Epidermal melanocyte (primary cell): ENCODE data around the gene CCL8.
A peak's percentile ranks its signal among the peaks of the same experiment; 100 is the strongest.

Experiments
- DNase-seq: peaks from one replicate; pipeline ENCODE4 v3.0.0; 2011; ENCODE audit warnings: low spot score; ENCODE audit not compliant: insufficient read length

Gene CCL8

GRCh38 chr17:34319039-34319483 is at the start of gene CCL8:
CCL8 (plus strand) TSS chr17:34319435; CDS start chr17:34319502, 67 bp downstream.
- no peak for DNase-seq

GRCh38 chr17:34269969-34270368 is 49.3 kb upstream of the CCL8 start, which contains the start of gene CCL7:
CCL7 (plus strand) TSS chr17:34270221; CDS start chr17:34270291, 70 bp downstream.
- DNase-seq = no peak

- DNase-seq = peak; percentile 36
Observed at GRCh38 chr17:34275881-34276280, 43.4 kb upstream of the CCL8 start.

- no peak for DNase-seq
Observed at GRCh38 chr17:34276826-34277225, 42.4 kb upstream of the CCL8 start.

DNA sequence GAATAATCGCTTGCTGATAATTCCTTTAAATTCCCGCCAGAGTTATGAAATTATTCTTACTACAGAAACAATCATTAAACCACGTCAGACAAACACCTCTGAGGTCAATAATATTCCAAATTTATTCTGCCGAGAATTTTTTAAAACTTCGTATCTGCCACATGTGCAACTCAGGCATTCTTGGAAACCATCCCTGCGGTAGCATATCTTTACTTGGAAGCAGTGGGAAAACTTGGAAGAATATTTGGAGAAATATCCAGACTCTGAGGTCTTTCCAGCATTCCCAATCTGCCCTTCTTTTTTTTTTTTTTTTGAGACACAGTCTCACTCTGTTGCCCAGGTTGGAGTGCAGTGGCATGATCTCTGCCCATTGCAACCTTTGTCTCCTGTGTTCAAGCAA is 35.7 kb upstream of the CCL8 start:
- DNase-seq = no peak

- DNase-seq = no peak
Observed at GRCh38 chr17:34285286-34285792, 33.9 kb upstream of the CCL8 start, which contains the start of gene CCL11. CCL11 (plus strand) TSS chr17:34285742; CDS start chr17:34285809, 67 bp downstream.

DNA sequence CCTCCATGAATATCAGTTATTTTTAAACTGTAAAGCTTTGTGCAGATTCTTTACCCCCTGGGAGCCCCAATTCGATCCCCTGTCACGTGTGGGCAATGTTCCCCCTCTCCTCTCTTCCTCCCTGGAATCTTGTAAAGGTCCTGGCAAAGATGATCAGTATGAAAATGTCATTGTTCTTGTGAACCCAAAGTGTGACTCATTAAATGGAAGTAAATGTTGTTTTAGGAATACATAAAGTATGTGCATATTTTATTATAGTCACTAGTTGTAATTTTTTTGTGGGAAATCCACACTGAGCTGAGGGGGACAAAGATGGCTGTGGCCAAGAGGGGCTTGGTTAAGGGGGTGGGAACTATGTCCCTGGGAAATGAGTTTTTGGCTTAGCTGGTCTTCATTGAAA is 31.4 kb upstream of the CCL8 start:
- no peak for DNase-seq

DNA sequence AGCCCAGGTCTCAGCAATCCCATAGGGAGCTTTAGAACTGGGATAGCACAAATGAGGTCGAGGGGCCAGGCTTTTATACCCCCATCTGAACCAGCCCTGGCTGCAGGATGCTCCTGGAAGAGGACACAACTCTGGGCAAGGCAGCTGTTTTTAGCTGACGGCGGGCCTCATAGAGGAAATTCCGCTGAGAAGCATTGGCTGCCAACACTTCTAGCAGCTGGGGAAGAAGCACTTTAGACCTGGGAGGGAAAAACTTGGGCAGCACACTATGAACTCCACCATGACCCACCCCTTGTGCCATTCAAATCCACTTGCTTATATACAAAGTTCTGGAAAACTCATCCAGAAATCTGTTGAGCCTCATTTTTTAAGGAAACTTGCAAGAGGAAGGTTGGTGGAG is 28.6 kb upstream of the CCL8 start:
- DNase-seq = no peak

DNA sequence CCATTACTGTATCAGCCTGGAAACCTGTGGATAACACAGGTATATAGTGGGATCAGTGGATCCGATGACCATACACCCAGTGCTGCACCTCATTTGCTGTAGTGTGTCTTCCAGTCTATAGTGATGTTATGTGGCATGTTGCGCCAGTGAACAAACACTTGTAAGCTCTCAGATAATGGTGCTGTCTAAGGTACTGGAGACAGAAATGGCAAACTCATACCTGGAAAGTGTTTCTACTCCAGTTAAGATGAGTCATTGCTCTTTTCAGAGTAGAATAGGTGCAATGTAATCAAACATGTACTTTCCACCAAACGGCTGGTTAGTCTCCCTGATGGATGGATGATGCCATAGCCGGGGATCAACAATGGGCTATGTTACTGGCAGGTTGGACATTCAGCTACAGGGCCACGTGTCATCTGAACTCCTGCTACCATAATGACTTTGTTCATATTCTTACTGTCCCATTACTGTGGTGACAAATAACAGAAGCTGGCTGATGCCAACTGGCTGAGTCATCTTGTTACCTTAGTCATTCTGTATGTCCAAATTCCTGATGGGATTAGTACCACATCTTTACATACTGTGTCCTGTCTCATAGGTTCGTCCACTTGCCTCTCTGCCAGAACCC is 27.4 kb upstream of the CCL8 start:
- no peak for DNase-seq

- no peak for DNase-seq
Observed at GRCh38 chr17:34299027-34299426, 20.2 kb upstream of the CCL8 start.

DNA sequence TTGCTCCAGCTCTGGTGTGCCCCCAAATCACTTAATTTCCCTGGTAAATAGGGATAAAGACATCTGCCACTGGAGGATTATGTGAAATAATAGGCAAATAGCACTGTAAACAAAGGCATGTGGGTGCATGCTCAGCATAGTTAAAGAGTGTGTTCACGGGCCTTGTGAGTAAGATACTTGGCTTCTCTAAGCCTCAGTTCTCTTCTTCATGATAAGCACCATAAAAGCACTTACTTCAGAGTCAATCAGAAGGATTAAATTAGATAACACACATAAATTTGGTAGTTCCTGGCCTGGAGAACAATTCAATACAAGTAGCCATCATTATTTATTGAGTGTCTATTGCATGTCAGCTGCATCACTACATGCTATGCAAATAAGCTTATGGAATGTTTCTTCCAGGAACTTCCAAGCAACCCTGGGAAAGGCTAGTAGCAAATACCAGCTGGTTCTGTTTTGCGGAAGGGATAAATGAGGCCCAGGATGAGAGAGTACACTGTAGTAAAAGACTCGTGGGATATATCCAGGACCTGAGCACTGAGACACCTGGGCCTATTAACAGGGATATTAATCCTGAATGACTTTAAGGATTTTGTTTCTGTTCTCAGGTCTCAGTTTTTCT is 19.2 kb upstream of the CCL8 start:
- DNase-seq = no peak

DNA sequence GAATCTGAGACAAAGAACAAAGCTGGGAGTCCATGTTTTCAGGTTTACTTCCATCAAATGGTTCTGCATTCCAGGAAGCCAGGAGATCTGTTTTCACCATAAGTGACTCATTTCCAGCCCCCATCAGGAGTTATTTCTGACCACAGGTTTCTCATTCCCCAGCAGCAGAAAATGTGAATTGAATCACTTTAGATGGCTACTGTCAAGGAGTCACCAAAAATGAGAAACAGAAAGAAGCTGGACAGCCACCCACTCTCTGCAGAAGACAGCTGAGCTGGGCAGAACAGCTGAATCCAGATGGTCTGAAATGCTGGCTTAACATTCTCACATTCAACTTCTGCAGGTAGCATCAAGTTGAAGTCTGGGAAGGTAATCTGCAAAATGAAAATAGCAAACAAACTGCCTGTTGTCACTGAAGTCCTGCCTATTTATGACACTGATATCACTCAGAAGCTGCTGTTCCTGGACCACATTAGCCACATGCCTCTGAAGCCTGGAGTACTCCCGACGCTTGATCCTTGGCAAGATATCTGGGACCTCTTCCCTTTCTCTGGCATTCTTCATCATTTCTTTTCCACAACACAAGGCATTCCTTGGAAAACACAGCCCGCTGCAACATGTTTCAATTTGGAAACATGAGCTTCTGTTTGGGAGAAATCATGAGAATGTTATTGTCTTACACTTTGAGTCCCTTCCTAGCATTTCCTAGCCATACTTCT is 18.4 kb upstream of the CCL8 start:
- DNase-seq = no peak

- DNase-seq = no peak
Observed at GRCh38 chr17:34301986-34302385, 17.2 kb upstream of the CCL8 start.

DNA sequence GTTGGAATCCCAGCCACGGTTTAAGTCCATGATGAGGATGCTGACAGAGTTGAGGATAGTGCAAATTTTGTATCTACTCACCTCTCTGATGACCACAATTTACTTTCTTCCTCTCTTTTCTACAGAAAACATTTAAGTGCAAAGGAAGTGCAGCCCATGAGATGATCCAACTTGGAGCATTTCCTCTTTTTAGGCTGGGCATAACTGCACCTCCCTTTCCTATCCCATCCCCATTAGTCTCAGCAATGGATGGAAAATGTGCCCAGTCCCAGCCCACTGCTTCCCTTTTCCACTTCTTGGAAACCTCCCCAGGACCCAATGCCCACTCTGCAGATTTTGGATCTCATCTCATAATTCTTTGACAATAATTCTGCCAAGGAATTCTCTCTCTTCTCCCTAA is 16.6 kb upstream of the CCL8 start:
- no peak for DNase-seq

- DNase-seq = no peak
Observed at GRCh38 chr17:34303606-34304005, 15.6 kb upstream of the CCL8 start.

DNA sequence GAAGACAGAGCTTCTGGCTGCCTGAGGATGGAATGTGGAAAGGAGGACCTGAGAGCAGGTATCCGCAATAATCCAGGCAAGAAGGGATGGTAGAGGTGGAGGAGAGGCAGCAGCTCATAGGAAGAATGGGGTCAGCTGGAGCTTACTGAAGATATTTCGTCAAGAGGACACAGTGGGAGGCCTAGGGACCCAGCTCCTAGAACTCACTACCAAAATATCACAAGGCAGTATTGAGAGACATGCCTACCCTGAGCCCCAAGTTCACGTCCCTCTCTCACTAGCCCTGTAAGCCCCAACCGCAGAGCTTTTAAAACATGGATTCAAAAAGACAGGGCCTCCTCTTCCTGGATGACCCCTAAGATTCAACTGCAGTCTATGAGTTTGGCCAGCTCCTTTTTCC is 14.2 kb upstream of the CCL8 start:
- no peak for DNase-seq

DNA sequence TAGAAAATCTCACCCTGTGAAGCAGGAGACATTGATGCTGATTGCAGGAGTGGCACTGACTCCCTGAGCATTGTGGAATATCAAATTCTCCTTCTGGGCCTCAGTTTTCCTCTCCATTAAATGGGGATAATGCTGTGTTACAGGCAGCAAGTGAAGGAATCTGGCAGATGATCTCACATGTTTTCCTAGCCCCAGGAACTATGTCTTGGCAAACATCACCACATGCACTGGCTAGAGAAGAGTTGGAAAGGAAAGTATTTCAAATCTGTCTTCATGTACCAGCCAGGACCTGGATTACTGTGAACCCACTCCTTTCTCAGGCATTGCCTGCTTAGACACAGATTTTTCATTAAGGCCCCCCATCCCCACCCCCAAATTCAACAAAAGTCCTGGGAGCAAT is 13.6 kb upstream of the CCL8 start:
- DNase-seq = no peak

DNA sequence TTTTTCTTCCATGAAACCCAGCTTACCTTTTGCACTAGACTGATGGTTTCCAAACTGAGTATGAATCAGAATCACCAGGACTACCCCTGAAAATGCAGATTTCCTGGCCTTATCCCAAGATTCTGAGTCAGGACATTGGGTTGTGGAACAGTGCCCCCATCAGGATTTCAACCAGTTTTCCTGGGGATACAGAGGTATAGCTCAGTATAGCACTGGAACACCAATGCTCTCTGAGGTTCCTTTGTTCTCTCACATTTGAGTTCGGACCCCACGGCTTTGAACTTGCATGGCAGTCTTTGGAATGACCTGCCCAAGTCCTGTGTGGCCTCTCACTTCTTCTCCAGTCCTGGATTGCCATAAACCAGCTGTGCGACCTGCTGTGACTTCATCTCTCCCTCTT is 12.8 kb upstream of the CCL8 start:
- DNase-seq = no peak

DNA sequence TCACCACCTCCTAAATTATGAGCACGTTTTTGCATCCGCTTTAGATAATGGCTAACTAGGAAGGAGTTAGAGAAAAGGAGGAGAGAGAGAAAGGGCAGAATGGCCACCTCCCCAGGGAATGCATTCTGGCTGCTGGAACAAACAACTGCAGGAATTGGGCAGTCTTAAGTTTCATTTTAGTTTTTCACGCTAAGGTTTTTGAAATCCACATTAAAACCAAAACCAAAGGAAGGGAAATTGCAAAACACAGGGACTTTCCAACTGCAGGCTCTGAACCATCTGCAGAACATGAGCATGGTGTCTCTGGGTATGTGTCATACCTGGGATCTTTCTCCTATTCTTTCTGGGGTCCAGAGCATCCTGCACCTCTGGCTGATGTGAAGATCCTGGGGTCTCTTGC is 12.1 kb upstream of the CCL8 start:
- DNase-seq = no peak

GRCh38 chr17:34308371-34308770 is 10.9 kb upstream of the CCL8 start:
- DNase-seq = no peak

DNA sequence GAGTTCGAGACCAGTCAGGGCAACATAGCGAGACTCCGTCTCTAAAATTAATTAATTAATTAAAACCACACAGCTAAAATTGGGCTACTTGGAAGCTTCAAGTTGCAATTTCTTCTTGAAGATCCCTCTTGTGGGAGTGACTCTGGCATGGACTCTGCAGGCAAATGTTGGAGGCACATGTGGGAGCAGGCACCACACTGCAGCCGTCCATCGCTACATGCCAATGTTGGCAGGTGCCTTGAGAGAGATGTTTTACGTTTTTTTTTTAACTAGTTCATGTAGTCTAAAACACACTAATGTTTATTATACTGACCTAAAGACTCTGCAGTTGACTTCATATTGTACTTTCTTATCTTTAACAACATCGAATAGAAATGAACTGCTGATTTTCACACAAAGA is 7.9 kb upstream of the CCL8 start:
- no peak for DNase-seq

- DNase-seq = no peak
Observed at GRCh38 chr17:34312080-34312479, 7.2 kb upstream of the CCL8 start.
